Heart right ventricle (tissue), 16 donors: ENCODE data around the gene KRTAP12-3. TPM values are rescaled to one million over a fixed set of nuclear protein-coding genes. Genes with fewer than 3 reads are reported as not detected.
"Not testable (repeated sequence)": the region's sequence is repeated elsewhere in the genome, so short reads cannot be mapped to it uniquely, and the experiment has no call there.

ENCODE experiments used
- ATAC-seq, 8 donors: fragments of 200-7000 bp; cut with Tn5 transposase; one replicate each; pipeline ENCODE4 v1.9.1; 2020; ENCODE audit warnings: mild to moderate bottlenecking in 8 of 8, moderate library complexity in 8 of 8, moderate number of reproducible peaks in 1 of 8
- DNase-seq, 2 donors: peaks; one replicate each; pipeline ENCODE4 v3.0.0-alpha.2; 2020
- H3K27ac ChIP-seq, 10 donors: fragments of 200-600 bp; sonication (generic) in 2 of 10; one replicate each; pipeline versions ENCODE4 v1.5.0 to v1.8.0; 2020 to 2022; ENCODE audit warnings: mild to moderate bottlenecking in 3 of 10
- H3K27me3 ChIP-seq, 7 donors: fragments of 200-600 bp; one replicate each; pipeline ENCODE4 v1.8.0; 2021 to 2022; ENCODE audit warnings: mild to moderate bottlenecking in 2 of 7
- H3K36me3 ChIP-seq, 9 donors: fragments of 200-600 bp; sonication (generic) in 1 of 9; one replicate each; pipeline versions ENCODE4 v1.5.0 to v1.8.0; 2020 to 2022; ENCODE audit warnings: mild to moderate bottlenecking in 2 of 9
- H3K4me1 ChIP-seq, 9 donors: fragments of 200-600 bp; sonication (generic) in 1 of 9; one replicate each; pipeline versions ENCODE4 v1.5.0 to v1.8.0; 2020 to 2022; ENCODE audit warnings: mild to moderate bottlenecking in 4 of 9
- H3K4me3 ChIP-seq, 10 donors: fragments of 200-600 bp; sonication (generic) in 2 of 10; one replicate each; pipeline versions ENCODE4 v1.5.0 to v1.8.0; 2020 to 2022; ENCODE audit warnings: mild to moderate bottlenecking in 7 of 10, moderate library complexity in 2 of 10
- H3K9me3 ChIP-seq, 11 donors: fragments of 200-600 bp in 10 of 11; sonication (generic) in 2 of 11; one replicate each; pipeline versions ENCODE4 v1.5.0 to v1.8.0; 2013 to 2022; ENCODE audit warnings: mild to moderate bottlenecking in 2 of 11, control low read depth in 1 of 11, moderate library complexity in 1 of 11
- WGBS, 2 donors: extraction: QIAGEN DNeasy Blood & Tissue Kit; methylation state at CpG; one replicate each; pipeline ENCODE4 v1.1.7; 2013; ENCODE audit warnings: inconsistent platforms in 1 of 2; 5-methylcytosine and 5-hydroxymethylcytosine counted together
- intact Hi-C, 10 donors: fragments of 100-400 bp; cut with DNase I; formaldehyde crosslinking; loops; one replicate each; pipeline versions ENCODE4 v1.11.1 to v1.14.2; 2022
- polyA plus RNA-seq, 2 donors: library from polyadenylated mRNA; stranded (reverse); fragments of 200-250 nt; gene quantifications; one replicate each; pipeline ENCODE4 v1.2.3, GENCODE V29; 2013
- total RNA-seq, 10 donors: library from RNA; stranded (reverse); fragmentation: NEBNext Ultra II Directional in 3 of 10; extraction: Animal tissue kit (Norgen Biotek cat#: 25700) in 3 of 10; gene quantifications; one replicate each; pipeline versions ENCODE4 v1.2.1 to v1.2.4, GENCODE V29; 2021 to 2023
- TF ChIP-seq, protein P1 (sequence below), 9 donors: fragments of 200-600 bp; sonication (generic) in 2 of 9; IDR thresholded peaks; one replicate each; pipeline versions ENCODE4 v1.5.0 to v1.8.0; 2021 to 2022; ENCODE audit warnings: antibody characterized with exemption in 9 of 9, mild to moderate bottlenecking in 5 of 9, moderate library complexity in 1 of 9
- donor health status: Arrhythmogenic right ventricular cardiomyopathy.
- donor health status: ischemic (EF 13 %, LVEDD 7.1; RV severe dilation, severe dysfunction).
- donor health status: healthy with polysubstance abuse.
- donor health status: DM: no; HTN: yes; CAD: no.
- donor health status: DM: no; HTN: no; CAD: no.
- donor health status: ischemic (EF 25% LVEDD 6.9; RV normal size, moderate dysfunction).
- donor health status: ischemic (EF 25% LVEDD 5.7; RV mildly dilated, moderate dysfunction).
- donor health status: healthy.
- donor health status: DM: yes; HTN: yes; CAD: no.
- donor health status: Ischemic cardiomyopathy.
- donor health status: ischemic (EF 35%, LVEDD 5.7; RV mildly dilated, moderate dysfunction).
- donor health status: nonischemic (EF 11% LVEDD 7.7; RV severe dilation, severe dysfunction).
- donor health status: DM: yes; HTN: yes; CAD: no.
- donor health status: PGD.
- donor health status: ischemic (EF 29% LVEDD 5.4; RV normal size, mild dysfunction).
- donor health status: nonischemic (EF 23%, LVEDD 6.1; RV moderate dilation, normal function).

KRTAP12-3 gene
- total and polyA plus RNA-seq, 12 donors, result not detected

- Histone ChIP-seq H3K4me1 (peaks cover 0 to 7% (median 0%) of the 10 kb centered on the region in 9 donors), H3K9me3 (peaks cover 0 to 51% (median 15%) of the 10 kb centered on the region in 11 donors), H3K4me3 (no peak overlapping the region), H3K27ac (no peak overlapping the region), H3K36me3 (no peaks in the 10 kb centered on the region), H3K27me3 (peaks cover 0 to 24% (median 0%) of the 10 kb centered on the region in 7 donors)
- intact Hi-C loops, result loop anchor here in 1 of 10 donors (10.0 kb wide), 1 partner anchor 161 kb away; no protein-coding TSS in a partner anchor
- no peak for ATAC-seq
- TF ChIP-seq, protein P1, sequence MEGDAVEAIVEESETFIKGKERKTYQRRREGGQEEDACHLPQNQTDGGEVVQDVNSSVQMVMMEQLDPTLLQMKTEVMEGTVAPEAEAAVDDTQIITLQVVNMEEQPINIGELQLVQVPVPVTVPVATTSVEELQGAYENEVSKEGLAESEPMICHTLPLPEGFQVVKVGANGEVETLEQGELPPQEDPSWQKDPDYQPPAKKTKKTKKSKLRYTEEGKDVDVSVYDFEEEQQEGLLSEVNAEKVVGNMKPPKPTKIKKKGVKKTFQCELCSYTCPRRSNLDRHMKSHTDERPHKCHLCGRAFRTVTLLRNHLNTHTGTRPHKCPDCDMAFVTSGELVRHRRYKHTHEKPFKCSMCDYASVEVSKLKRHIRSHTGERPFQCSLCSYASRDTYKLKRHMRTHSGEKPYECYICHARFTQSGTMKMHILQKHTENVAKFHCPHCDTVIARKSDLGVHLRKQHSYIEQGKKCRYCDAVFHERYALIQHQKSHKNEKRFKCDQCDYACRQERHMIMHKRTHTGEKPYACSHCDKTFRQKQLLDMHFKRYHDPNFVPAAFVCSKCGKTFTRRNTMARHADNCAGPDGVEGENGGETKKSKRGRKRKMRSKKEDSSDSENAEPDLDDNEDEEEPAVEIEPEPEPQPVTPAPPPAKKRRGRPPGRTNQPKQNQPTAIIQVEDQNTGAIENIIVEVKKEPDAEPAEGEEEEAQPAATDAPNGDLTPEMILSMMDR (IDR thresholded peaks at IDR 0.05), result no peak
- DNase-seq, result no peak
Observed at GRCh38 chr21:44623575-44623974, 34.2 kb upstream of the KRTAP12-3 start.

GRCh38 chr21:44625756-44626155 lies 32.0 kb upstream of the KRTAP12-3 start:
- ATAC-seq (peak in 1 of 8 donors; percentile 59), DNase-seq (no peak)
- 77 to 79% methylated on average over 7 of the region's 7 CpGs for WGBS, 2 donors
- intact Hi-C loops, result loop anchor here in 1 of 10 donors (10.0 kb wide), 1 partner anchor 159 kb away; no protein-coding TSS in a partner anchor
- Histone ChIP-seq H3K36me3 (no peaks in the 10 kb centered on the region), H3K27ac (no peak overlapping the region), H3K9me3 (peaks cover 0 to 44% (median 15%) of the 10 kb centered on the region in 11 donors), H3K4me1 (peaks cover 0 to 7% (median 0%) of the 10 kb centered on the region in 9 donors), H3K27me3 (peaks cover 0 to 31% (median 0%) of the 10 kb centered on the region in 7 donors), H3K4me3 (no peak overlapping the region)
- TF ChIP-seq, protein P1 (IDR thresholded peaks at IDR 0.05), result no peak

DNA sequence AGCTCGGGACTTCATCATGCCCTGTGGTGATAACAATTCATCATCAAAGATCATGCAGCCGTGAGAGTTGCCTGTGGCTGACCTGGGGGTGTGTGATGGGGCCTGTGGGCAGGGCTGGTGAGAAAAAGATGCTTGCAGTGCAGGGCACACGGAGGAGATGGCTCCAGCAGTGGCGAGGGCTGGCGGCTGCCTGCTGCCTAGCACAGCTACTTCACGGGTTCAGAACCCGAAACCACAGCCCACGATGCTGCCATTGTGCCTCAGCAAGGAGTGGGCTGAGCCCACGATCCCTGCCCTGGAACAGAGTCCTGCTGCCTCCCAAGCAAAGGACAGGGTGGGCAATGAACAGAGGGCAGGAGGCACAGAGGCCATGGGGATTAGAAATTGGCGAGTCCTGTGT lies 31.5 kb upstream of the KRTAP12-3 start:
- Histone ChIP-seq H3K27me3 (peaks cover 0 to 31% (median 0%) of the 10 kb centered on the region in 7 donors), H3K36me3 (no peaks in the 10 kb centered on the region), H3K4me1 (peaks cover 0 to 7% (median 0%) of the 10 kb centered on the region in 9 donors), H3K4me3 (no peak overlapping the region), H3K9me3 (peaks cover 0 to 44% (median 16%) of the 10 kb centered on the region in 11 donors), H3K27ac (no peak overlapping the region)
- TF ChIP-seq, protein P1 (IDR thresholded peaks at IDR 0.05), result no peak
- intact Hi-C loops, result loop anchor here in 1 of 10 donors (10.0 kb wide), 1 partner anchor 159 kb away; no protein-coding TSS in a partner anchor
- peak in 2 of 8 donors; percentile 23 to 36 for ATAC-seq
- no peak for DNase-seq
- 75 to 76% methylated on average over 10 of the region's 10 CpGs for whole genome bisulfite sequencing, 2 donors

DNA sequence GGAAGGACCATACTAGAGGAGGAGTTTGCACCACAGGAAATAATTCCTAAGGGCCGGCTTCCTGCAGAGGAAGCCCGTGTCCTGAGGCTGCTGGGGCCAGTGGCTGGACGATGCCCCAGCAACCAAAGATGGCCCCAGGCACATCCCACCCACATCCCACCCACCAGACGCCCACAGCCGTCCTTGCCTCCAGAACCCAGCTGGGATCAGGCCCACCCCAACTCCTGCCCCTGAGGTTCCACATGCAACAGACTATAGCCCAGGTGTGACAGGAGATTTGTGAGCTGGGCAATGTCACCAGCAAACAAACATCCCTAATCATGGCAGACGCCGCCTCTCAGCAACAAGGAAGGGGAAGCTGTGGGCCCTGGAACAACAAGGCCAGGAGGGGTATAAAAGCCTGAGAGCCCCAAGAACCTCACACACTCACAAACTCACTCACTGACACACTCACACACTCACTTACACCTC lies 31.0 kb upstream of the KRTAP12-3 start, which contains the start of gene KRTAP10-9:
Gene KRTAP10-9 (plus strand): TSS at position 421 of the 471 bp plus-strand sequence. CDS start 79 bp downstream, outside the sequence.
- DNase-seq (no peak), ATAC-seq (peak in 1 of 8 donors; percentile 36)
- intact Hi-C loops, result loop anchor here in 1 of 10 donors (10.0 kb wide), 1 partner anchor 158 kb away; no protein-coding TSS in a partner anchor
- Histone ChIP-seq H3K27me3 (peaks cover 0 to 31% (median 0%) of the 10 kb centered on the region in 7 donors), H3K4me3 (no peak within 1 kb of the TSS), H3K4me1 (peaks cover 0 to 7% (median 0%) of the 10 kb centered on the region in 9 donors), H3K27ac (no peak within 1 kb of the TSS), H3K9me3 (peaks cover 0 to 49% (median 21%) of the 10 kb centered on the region in 11 donors), H3K36me3 (no peaks in the 10 kb centered on the region)
- TF ChIP-seq, protein P1 (IDR thresholded peaks at IDR 0.05), result no peak
- WGBS, 2 donors, result 44 to 71% methylated on average over 7 of the region's 7 CpGs

- not testable (repeated sequence) for H3K27ac ChIP-seq, H3K36me3 ChIP-seq, H3K4me1 ChIP-seq, DNase-seq, H3K4me3 ChIP-seq, ATAC-seq
- WGBS, 2 donors, result 75 to 84% methylated on average over 15 to 17 of the region's 20 CpGs
- H3K27me3 ChIP-seq, result peaks cover 0 to 31% (median 0%) of the 10 kb centered on the region in 7 donors
- peaks cover 0 to 55% (median 27%) of the 10 kb centered on the region in 11 donors for H3K9me3 ChIP-seq
- intact Hi-C loops, result loop anchor here in 1 of 10 donors (10.0 kb wide), 1 partner anchor 157 kb away; no protein-coding TSS in a partner anchor
Observed at GRCh38 chr21:44627181-44627822, 30.4 kb upstream of the KRTAP12-3 start.

DNA sequence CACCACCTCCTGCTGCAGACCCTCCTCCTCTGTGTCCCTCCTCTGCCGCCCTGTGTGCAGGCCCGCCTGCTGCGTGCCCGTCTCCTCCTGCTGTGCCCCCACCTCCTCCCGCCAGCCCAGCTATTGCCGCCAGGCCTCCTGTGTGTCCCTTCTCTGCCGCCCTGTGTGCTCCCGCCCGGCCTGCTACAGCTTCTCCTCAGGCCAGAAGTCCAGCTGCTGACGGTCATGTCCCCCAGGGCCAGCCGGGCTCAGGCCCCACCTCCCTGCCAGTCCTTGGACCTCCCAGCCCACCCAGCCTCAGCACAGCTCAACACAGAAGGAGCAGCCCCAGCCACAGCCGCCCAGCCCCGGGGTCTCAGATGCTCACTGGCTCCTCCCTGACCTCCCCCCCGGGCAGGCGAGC lies 29.9 kb upstream of the KRTAP12-3 start:
- peak in 2 of 8 donors; percentile 27 to 49 for ATAC-seq
- H3K4me1 ChIP-seq, H3K36me3 ChIP-seq, DNase-seq, H3K4me3 ChIP-seq, H3K27ac ChIP-seq: not testable (repeated sequence)
- H3K9me3 ChIP-seq, result peaks cover 0 to 55% (median 32%) of the 10 kb centered on the region in 11 donors
- peaks cover 0 to 31% (median 0%) of the 10 kb centered on the region in 7 donors for H3K27me3 ChIP-seq
- WGBS, 2 donors, result 41 to 48% methylated on average over 13 to 14 of the region's 15 CpGs
- intact Hi-C loops, result loop anchor here in 1 of 10 donors (10.0 kb wide), 1 partner anchor 157 kb away; no protein-coding TSS in a partner anchor
